HG02759 (cell line): ENCODE data around the gene PEDS1.
"Not testable (repeated sequence)": the region's sequence is repeated elsewhere in the genome, so short reads cannot be mapped to it uniquely, and the experiment has no call there.

Experiments
- ATAC-seq: cut with Tn5 transposase; IDR thresholded peaks from one replicate; pipeline ENCODE4 v1.9.1; 2021; ENCODE audit warnings: mild to moderate bottlenecking, moderate library complexity; ENCODE audit not compliant: unreplicated experiment

The PEDS1 gene

DNA sequence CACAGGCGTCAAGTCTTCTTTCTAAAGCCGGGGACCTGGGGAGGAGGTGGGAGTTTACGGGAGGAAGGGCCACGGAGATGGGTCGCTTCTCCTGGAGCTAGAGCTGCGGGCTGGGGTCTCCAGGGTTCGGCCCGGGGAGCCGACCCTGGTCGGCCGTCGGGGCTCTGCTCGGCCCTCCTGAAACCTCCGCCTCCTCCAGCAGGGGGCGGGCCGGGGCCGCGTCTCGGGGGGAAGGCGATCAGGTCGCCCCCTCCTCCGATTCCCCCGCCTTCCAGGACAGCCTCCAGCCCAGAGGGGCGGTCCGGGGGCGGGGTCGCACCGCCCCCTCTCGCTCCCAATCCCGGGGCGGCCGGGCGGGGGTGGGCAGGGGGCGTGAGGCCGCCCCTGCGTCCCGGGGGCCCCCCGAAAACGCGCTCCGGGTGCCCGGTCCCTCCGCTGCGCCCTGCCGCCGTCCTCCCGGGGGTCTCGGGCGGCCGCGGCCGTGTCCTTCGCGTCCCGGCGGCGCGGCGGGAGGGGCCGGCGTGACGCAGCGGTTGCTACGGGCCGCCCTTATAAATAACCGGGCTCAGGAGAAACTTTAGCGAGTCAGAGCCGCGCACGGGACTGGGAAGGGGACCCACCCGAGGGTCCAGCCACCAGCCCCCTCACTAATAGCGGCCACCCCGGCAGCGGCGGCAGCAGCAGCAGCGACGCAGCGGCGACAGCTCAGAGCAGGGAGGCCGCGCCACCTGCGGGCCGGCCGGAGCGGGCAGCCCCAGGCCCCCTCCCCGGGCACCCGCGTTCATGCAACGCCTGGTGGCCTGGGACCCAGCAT, 36.9 kb upstream of the PEDS1 start, which contains the start of gene CEBPB:
Gene CEBPB (plus strand): TSS at position 580 of the 814 bp plus-strand sequence. CDS start 204 bp downstream, at position 784.
- peak; percentile 53 for ATAC-seq

DNA sequence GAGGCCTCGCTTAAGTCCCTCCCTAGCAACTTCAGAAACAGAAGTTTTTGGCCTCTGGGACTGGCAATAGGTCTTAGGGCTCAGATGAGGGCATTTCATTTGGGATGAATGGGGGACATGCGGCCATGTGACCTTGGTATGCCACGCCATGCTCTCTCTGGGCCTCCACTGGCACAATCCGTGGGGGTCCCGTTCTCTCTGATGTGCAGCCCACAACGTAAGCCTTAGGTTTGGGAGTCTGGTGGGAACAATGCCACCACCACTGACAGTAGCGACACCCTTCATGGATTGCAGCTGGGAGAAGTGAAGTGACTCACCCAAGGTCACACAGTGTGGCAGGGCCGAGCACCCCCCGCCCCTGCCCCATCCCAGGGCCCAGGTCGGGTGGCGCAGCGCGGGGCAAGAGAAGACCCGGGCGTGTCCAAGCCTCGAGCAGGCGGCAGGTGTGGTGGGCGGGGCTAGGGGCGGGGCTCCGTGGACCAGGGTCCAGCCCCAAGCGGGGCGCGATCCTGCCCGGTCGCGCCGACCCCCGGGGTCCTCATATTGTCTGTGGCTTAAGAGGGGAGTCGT, 36.2 kb upstream of the PEDS1 start:
- no peak for ATAC-seq

DNA sequence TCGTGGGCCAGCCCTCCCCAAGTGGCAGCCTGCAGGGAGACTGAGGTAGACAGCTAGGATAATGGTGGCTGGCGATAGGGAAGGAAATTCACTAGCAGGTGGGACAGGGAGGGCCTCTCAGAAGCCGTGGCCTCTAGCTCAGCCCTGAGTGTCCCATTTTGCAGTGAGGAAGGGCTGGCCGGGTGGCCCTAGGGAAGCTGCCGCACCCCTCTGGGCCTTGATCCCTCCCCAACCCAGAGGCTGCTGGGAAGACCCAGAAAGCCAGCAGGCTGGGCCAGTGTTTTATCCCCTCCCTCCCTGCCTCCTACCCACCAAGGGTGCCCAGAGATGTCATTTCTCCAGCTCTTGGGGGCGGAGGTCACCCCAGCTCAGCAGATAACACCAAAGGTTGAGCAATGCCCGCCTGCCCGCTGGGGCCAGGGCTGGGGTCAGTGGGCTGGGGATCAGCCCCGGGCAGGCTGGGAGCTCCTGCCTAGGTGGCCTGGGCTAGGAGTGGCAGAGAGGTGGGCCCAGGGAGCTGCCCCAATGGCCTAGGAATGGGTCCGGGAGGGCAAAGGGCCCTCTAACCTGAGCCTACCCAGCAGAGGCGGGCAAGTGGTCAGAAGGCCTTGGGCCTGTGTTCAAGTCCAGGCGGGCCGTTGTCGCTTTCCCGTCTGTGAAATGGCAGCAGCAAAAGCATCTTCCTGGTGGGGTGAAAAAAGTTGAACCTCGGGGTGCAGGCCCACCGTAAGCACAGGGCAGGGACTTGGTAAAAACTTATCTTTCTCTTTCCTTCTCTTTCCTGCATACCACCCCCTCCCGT, 35.6 kb upstream of the PEDS1 start:
- no peak for ATAC-seq

DNA sequence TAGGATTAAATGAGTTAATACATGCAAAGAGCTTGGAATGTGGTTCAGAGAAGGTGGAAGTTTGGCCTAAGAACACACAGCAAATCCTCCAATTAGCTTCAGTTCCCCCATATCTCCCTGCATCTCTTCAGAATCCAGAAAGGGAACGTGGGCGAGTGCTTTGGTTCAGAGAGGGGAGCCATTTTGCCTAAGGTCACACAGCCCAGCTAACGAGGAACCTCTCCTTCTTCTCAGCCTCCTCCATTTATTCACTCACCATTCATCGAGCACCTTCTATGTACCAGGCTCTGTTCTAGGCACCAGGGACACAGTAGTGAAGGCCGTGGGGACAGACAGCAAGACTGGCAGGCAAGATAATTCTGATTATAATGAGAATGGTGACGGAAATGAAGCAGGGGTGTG, 34.8 kb upstream of the PEDS1 start:
- no peak for ATAC-seq

DNA sequence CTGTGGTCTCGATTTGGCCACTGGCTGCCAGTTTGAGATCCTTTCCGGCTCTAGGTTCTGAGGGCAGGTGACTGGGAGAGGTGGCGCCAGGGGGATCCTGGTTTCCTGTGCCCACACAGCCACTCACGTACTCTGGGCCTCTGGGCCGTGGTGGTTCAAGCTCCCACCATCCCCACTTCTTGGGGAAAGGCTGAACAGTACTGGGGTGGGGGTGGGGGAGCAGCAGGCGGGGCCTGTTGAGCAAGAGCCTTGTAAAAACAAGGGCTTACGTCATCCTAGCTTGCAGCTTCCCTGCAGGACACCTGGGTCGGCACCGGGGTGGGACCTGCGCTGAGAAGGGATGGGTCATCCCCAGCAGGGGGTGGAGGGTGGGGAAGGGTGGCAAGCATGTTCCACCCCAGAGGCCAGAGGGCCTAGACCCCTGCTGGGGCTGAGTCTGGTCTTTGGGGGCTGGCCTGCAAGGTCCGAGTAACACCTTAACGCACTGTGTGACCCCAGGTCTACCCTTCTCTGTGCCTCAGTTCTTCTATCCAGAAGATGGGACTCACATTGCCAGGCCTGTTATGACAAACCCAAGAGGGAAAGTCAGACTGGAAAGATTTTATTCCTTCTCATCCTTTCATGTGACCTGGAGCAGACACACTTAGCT, 34.0 kb upstream of the PEDS1 start:
- ATAC-seq = no peak

DNA sequence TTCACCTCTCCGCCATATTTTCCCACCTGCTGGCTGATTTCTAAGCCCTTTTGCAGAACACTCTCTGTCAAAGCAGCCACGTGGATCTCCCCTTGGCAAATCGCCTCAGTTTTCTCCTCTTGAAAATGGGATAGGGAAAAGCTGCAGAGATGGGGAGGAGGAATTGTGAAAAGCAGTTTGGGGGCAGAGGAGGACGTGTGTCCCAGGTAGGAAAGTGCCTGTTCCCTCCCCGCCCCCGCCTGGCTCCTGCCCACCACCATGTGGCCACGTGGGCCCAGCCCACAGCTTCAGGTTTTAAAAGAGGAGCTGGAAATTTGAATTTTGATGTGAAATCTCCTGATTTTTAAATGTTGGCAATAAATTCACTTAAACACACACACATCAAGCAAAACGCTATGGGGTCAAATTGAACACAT, 33.5 kb upstream of the PEDS1 start:
- ATAC-seq = no peak

DNA sequence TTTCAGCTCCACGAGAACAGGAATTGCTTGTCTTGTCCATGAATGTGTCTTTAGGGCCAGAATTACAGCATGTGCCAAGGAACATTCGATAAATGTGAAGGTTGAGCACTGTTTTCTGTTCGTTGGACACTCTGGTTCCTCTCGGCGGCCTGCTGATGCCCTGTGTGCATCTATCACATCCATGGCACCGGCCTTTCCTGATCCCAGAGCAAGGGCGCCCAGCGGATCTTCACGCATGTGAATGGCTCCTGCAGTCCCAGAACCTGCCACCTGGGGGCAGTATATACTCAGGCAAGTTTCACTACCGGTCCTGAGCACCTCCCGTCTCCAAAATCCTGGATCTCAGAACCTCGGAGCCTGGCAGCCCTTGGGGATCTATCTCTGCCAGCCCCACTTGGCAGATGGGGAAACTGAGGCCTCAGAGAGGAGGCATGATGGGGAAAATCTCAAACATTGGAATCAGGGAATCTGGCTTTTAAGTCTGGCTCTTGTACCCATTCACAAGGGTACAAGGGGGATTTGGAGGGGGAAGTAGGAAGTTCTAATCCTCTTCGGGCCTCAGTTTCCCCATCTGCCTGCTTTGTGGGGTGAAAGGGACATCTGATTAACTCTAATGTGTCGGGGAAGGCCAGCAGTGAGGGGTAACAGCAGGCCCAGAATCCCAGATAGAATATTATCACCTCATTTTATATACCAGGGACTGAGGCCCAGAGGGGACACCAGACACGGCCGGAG, 32.8 kb upstream of the PEDS1 start:
- no peak for ATAC-seq

DNA sequence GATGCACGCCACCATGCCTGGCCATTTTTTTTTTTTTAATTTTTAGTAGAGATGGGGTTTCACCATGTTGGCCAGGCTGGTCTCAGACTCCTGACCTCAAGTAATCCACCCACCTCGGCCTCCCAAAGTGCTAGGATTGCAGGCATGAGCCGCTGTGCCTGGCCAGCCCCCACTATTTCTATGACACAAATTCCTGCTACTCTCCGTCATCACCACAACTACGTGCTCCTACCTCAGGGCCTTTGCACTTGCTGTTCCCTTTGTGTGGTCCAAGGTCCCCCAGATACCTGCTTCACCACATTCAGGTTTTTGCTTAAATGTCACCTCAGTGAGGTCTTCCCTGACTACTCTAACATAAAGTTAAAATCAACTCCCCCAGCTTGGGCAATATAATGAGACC, 31.9 kb upstream of the PEDS1 start:
- no peak for ATAC-seq

DNA sequence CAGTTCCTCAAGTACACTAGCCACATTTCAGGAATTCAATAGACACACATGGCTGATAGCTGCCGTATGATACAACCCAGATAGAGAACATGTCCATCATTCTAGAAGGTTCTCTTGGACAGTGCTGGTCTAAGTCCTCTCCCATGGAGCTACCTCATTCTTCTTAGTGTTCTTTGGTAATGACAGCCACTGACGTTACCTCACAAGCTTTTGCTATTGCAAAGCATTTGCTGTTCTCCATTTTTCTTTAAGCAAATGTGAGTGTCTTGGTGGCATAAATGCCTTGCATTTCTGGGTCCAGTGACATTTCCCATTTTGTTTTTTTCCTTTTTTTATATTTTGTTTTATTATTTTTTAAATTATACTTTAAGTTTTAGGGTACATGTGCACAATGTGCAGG, 28.8 kb upstream of the PEDS1 start:
- no peak for ATAC-seq

DNA sequence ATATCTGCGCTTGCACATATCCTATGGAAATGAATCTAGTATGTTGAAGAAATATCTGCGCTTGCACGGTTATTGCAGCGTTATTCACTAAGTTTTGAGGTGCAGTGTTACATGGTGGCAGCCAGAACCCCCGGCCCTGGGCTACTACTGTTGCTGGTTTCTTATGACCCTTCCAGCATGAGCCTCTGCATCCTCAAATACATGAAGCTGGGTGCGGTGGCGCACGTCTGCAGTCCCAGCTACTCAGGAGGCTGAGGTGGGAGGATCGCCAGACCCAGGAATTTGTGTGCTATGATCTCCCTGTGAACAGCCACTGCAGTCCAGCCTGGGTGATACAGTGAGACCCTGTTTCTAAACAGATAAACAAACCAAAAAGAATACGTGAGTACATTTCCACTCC, 27.8 kb upstream of the PEDS1 start:
- ATAC-seq = no peak

DNA sequence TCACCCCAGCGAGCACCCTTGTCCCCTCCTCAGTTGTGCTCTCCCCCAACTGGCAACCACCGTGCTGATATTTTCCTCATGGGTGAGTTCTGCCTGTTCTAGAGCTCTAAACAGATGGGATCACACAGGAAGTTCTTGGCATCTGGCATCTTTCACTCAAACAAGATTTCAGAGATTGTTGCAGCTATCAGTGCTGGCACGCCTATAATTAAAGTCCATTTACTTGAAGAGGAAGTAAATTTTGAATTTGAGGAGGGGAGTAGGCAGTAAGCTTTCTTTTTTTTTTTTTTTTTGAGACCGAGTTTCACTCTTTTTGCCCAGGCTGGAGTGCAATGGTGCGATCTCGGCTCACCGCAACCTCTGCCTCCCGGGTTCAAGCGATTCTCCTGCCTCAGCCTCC, 25.1 kb upstream of the PEDS1 start:
- not testable (repeated sequence) for ATAC-seq

DNA sequence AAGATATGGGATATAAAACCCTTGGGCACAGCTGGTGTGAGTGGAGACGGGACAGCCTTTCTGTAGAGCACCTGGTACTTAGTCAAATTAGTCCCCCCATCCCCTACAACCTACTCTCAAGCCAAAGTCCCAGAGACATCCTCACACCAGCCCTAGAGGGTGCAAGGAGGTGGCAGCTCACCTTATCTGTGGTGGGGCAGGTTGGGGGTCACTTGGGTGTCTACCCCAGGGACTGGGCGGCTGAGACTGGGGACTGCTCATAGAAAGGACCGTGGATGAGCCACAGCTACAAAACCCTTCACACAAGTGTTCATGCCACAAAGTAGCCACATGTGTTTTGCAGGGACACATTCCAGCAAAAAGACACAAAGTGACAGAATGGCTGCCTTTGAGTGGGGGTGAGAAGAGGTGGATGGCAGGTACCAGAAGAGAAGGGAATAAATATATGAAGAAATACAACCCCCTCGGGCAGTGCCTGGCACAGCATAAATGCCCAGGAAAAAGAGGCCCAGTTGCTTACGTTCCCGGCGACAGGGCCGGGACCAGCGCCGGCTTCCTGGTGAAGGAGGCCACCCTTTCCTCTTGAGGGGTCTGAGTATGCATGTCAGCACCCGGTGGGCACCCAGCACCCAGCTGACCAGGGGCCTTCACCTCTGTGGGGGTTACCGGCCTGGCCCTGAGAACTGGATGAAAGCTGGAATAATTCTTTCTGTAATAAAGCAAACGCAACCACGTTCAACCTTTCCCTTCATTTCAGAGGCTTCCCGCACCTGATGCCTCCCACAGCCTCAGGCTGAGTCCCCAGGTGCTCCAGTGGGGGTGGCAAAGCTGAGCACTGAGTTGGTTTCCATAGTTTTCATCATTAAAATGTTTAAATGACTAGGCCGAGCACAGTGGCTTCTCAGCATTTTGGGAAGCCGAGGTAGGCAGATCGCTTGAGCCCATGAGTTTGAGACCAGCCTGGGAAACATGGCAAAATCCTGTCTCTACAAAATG, 22.7 kb upstream of the PEDS1 start:
- ATAC-seq = no peak

DNA sequence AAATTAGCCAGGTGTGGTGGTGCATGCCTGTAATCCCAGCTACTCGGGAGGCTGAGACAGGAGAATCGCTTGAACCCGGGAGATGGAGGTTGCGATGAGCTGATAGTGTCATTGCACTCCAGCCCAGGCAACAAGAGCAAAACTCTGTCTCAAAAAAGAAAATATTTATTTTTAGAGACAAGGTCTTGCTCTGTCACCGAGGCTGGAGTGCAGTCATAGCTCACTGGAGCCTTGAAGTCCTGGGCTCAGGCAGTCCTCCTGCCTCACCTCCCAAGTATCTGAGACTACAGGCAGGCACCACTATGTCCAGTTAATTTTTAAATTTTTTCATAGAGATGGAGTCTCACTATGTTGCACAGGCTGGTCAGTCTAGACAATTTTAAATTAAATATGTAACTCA, 20.9 kb upstream of the PEDS1 start:
- ATAC-seq = no peak

DNA sequence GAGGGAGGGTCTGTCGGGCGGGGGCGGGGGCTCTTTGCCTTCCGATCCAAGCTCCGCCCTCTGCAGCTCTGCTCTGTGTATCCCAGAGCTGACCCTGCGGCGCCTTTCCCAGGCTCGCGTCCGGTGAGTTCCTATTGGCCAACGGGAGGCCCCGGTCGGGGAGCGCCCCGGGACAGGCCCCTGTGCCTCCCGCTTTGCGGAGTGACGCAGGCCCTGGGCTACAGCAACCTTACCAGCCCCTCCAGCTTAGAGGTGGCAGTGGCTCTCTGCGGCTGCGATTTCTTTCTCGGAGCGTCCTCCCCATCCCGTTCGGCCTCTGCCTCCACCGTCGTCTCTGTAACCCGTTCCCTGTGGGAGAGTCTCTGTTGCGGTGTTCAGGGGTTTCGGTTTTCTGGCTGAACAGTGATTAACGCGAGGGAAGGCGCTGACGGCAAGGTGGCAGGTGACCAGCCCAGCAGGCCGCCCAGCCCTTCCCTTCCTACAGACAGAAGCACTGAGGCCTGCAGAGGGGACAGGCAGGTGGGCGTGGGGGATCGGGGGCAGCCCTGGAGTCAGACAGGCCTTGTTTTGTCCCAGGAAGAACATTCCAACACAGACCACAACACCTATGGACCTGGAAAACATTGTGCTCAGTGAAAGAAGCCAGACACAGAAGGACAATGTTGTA, 19.0 kb upstream of the PEDS1 start:
- ATAC-seq = no peak

DNA sequence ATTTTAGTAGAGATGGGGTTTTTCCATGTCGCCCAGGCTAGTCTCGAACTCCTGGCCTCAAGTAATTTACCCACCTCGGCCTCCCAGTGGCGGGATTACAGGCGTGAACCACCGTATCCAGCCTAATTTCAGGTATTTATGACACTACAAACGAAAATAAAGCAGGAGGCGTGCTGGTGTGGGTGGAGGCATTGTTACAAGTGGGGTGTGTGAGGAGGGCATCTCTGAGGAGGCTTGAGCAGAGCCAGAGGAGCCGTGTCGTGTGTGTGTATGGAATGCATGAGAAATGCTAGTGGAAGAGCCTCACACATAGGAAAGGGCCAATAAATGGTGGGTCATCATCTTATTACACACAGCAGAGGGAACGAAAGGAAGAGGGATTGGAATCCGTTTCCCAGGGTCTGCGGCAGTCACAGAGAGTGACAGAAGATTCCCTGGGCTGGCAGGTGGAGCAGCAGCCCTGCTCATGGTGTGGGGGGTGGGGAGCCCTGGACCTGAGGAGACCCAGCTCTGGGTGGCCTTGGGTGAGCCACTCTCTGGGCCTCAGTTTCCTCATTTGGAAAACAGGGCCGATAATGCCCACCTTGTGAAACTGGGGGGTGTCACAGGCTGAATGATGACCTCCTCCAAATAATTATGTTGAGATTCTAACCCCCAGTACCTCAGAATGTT, 17.2 kb upstream of the PEDS1 start:
- no peak for ATAC-seq

DNA sequence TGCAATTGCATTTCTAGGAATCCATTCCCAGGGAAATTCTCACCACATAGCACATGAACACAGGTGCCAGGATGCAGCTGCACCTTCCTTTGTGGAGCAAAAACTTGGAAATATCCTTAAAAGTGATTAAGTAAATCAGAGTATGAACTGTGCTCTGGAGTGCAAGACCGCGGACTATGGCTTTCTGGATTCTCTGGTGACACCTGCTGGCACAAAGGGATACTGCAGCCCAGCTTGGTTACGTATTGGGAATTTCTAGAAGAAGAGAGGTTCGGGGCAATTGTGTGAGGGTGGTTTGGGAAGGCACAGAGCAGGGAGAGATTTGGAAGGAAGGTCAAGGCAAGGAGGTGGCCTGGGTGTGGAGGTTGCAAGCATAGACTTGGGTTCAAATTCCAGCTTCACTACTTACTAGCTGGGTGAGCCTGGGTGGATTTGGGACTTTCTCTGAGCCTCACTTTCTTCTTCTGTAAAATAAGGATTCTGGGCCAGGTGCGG, 15.9 kb upstream of the PEDS1 start:
- no peak for ATAC-seq

DNA sequence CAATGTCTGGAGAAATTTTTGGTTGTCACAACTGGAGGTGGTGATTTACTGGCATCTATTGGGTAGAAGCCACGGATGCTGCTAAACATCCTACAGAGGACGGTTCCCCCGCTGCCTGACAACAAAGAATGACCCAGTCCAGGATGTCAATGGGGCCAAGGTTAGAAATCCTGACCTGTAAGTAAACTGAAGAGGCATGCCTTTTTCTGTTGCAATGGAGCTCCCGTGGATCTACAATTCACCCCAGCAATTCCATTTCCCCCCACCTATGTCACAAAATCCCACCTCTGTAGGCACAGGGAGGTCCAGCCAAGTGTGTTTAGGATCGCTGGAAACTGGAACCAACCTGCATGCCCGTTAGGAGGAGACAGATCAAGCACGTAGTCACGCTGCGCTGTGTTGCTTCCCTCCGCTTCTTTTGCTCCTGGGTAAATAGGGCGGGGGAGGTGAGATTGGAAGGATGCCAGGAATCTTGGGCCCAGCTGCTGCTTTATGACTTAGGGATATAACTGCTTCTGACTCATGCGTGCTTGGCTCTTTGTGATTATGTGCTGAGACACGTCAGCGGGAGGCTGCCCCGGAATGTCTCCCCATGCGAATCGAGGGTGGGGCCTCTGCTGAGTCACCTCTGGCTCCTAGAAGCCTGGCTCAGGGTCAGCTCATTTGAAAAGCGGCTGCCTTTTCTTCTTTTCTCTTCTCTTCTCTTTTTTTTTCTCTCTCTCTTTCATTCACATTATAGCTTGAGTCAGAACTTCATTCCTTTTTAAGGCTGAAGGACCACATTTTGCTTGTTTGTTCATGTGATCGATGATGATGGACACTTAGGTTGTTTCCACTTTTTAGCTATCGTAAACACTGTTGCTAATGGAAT, 12.4 kb upstream of the PEDS1 start:
- ATAC-seq = peak; percentile 96
